ENCODE measurements around the gene CNOT2.

The CNOT2 gene

GRCh38 chr12:70260646-70261045, 17.4 kb downstream of the CNOT2 start:
- H3K9ac ChIP-seq (ENCODE audit: low read depth, low read length) = no peak overlapping the region
- H3K4me1 ChIP-seq (ENCODE audit: insufficient read depth, low read length) = peaks cover 28% of the 10 kb centered on the region
- H3K36me3 ChIP-seq (ENCODE audit: insufficient read depth, low read length) = no peaks in the 10 kb centered on the region; the same call in 1 of the 2 replicates
- H3K9me3 ChIP-seq (ENCODE audit: control insufficient read depth, insufficient read depth, low read length) = no peaks in the 10 kb centered on the region

DNA sequence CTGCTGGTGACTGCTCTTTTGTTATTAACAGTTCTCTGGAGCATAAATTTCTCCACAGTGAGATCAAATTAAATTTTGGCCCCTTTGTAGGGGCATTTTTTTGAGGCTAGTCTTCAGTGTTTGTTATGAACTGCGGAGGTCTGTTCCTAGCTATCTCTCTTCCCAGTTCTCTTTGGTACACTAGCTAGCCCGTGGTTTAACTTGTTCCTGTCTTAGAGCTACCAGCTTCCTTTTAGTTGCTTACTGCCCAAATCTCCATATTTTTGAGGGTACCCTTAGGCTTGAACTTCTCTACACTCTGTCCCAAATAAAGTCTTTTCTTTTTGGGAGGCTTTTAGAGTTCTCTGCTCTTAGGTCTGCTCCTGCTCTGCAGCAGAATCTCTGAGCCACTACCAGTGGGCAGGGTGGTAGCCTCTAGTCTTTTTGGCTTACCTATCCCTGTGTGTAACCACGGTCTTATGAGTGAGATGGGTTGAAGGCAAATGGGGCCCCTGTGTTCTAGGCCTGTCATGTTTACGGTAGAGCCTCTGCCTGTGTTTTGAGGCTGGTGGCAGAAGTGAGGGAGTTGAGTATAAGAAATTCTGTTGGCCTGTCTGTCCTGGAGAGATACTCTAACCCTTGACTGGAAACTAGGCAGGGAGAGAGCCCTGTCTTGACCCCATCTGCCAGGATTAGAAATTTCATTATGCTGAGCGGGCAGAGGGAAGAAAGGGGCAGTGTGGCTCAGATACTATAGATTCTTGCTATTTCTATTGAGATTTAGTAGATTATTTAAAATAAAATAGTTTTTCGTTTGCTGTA, 21.0 kb downstream of the CNOT2 start:
- Histone ChIP-seq H3K4me1 (ENCODE audit: insufficient read depth, low read length) (peaks cover 13% of the 10 kb centered on the region), H3K9ac (ENCODE audit: low read depth, low read length) (peak overlapping the region; percentile 18; the same call in 1 of the 2 replicates), H3K9me3 (ENCODE audit: control insufficient read depth, insufficient read depth, low read length) (no peaks in the 10 kb centered on the region), H3K36me3 (ENCODE audit: insufficient read depth, low read length) (no peaks in the 10 kb centered on the region; the same call in 1 of the 2 replicates)

DNA sequence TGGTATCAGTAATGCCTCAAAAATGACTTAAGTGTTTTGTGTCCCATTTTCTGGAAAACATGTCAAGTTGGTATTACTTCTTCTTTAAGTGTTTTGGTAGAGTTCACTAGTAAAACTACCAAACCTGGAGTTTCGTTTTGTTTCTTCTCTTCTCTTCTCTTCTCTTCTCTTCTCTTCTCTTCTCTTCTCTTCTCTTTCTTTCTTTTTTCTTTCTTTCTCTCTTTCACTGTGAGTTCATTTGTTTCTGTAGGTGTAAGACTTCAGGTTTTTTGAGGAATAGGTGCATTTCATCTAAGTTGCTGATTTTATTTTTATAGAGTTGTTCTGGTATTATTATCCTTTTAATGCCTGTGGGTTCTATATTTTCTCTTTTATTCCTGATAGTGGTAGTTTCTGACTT, 21.9 kb downstream of the CNOT2 start:
- Histone ChIP-seq H3K9me3 (ENCODE audit: control insufficient read depth, insufficient read depth, low read length) (no peaks in the 10 kb centered on the region), H3K9ac (ENCODE audit: low read depth, low read length) (no peak overlapping the region), H3K4me1 (ENCODE audit: insufficient read depth, low read length) (peaks cover 13% of the 10 kb centered on the region), H3K36me3 (ENCODE audit: insufficient read depth, low read length) (no peaks in the 10 kb centered on the region; the same call in 1 of the 2 replicates)

DNA sequence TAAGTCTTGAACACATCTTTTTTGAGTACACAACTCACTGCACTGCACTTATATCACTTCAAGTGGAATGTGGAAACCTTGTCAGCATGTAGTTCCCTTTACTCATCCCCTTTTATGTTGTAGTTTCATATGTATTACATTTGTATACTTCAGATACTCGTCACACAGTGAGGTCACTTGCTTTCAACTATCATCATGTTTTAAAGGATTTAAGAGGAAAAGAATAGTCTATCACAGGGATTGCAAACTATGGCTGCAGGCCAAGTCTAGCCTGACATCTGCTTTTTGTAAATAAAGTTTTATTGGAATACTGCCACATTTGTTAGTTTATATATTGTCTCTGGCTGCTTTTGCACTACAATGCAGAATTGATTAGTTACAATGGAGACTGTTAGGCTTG, 24.3 kb downstream of the CNOT2 start:
- H3K4me1 ChIP-seq (ENCODE audit: insufficient read depth, low read length) = peaks cover 13% of the 10 kb centered on the region
- no peaks in the 10 kb centered on the region; the same call in 1 of the 2 replicates for H3K36me3 ChIP-seq (ENCODE audit: insufficient read depth, low read length)
- H3K9ac ChIP-seq (ENCODE audit: low read depth, low read length) = no peak overlapping the region
- no peaks in the 10 kb centered on the region for H3K9me3 ChIP-seq (ENCODE audit: control insufficient read depth, insufficient read depth, low read length)

DNA sequence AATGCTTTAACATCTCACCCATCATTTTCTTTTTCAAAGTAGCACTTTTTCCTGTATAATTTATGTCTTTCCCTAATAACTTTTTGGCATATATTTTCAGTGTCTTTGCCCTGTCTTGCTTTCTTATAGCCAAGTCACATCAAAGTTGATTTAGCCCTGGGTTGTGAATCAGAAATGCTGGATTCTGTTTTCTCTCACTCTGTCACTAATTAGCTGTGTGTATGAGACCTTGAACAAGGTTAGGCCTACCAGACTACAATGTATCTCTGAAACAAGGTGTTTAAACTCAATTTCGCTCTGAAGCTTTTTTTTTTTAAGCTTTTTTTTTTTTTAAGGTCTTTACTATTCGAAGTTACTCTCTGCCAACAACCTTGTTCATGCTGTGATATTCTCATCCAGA, 25.7 kb downstream of the CNOT2 start:
- Histone ChIP-seq H3K9me3 (ENCODE audit: control insufficient read depth, insufficient read depth, low read length) (no peaks in the 10 kb centered on the region), H3K9ac (ENCODE audit: low read depth, low read length) (no peak overlapping the region), H3K36me3 (ENCODE audit: insufficient read depth, low read length) (no peaks in the 10 kb centered on the region; the same call in 1 of the 2 replicates), H3K4me1 (ENCODE audit: insufficient read depth, low read length) (peaks cover 9% of the 10 kb centered on the region; the same call in 1 of the 2 replicates)

- no peaks in the 10 kb centered on the region for H3K9me3 ChIP-seq (ENCODE audit: control insufficient read depth, insufficient read depth, low read length)
- no peaks in the 10 kb centered on the region for H3K36me3 ChIP-seq (ENCODE audit: insufficient read depth, low read length)
- no peak overlapping the region for H3K9ac ChIP-seq (ENCODE audit: low read depth, low read length)
- no peaks in the 10 kb centered on the region; the same call in 1 of the 2 replicates for H3K4me1 ChIP-seq (ENCODE audit: insufficient read depth, low read length)
Observed at GRCh38 chr12:70270108-70270507, 26.9 kb downstream of the CNOT2 start.

DNA sequence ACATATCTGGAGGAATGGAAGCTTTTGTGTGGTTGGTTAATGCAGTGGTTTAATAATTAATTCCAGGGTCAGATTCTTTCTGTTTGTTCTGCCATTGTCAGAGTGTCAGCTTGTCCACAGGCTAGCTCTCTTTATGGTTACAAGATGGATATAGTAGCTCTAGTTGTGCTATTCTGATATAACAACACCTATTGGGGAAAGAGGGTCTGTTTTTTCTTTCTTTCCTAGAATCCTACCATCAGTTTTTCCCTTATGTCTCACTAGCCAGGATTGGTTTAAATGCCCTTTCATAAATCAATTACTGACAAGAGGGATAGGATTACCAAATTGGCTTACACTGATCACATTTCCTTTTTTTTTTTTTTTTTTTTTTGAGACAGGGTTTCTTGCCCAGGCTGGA, 27.8 kb downstream of the CNOT2 start:
- no peaks in the 10 kb centered on the region for H3K9me3 ChIP-seq (ENCODE audit: control insufficient read depth, insufficient read depth, low read length)
- no peaks in the 10 kb centered on the region for H3K36me3 ChIP-seq (ENCODE audit: insufficient read depth, low read length)
- no peaks in the 10 kb centered on the region; the same call in 1 of the 2 replicates for H3K4me1 ChIP-seq (ENCODE audit: insufficient read depth, low read length)
- H3K9ac ChIP-seq (ENCODE audit: low read depth, low read length) = no peak overlapping the region

DNA sequence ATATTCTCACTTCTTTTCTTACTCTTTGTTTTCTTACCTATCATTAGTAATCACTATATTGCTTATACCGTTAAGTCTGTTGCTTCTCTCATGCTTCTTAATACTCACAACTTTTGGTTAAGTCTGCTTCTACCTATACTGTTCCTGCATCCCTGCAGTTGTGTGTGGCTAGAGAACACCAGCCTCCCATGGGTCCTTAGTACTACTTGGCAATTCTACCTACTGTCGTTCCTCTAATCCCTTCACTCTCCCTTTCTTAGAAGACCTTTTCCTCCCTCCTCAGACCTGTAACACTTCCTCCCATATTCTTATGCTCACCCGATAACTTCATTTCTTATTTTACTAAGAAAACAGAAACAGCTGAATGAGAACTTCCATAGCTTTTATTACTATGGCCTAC, 29.3 kb downstream of the CNOT2 start:
- H3K9me3 ChIP-seq (ENCODE audit: control insufficient read depth, insufficient read depth, low read length) = no peaks in the 10 kb centered on the region
- no peaks in the 10 kb centered on the region for H3K36me3 ChIP-seq (ENCODE audit: insufficient read depth, low read length)
- H3K9ac ChIP-seq (ENCODE audit: low read depth, low read length) = no peak overlapping the region
- H3K4me1 ChIP-seq (ENCODE audit: insufficient read depth, low read length) = no peaks in the 10 kb centered on the region; the same call in 1 of the 2 replicates

DNA sequence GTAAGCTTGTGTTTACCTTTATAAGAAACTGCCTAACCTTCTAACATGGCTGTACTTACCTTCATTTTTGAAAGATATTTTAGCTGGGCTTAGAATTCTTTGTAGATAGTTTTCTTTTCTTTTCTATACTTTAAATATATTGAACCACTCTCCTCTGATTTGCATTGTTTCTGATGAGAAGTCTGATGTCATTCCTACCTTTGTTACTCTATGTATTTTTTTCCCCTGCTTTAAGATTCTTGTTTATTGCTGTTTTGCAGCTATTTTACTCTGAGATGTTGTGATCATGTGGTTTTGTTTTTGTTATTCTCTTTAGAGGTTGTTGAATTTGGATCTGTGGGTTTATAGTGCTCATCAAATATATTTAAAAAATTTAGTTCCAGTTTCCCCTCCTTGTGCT, 31.8 kb downstream of the CNOT2 start:
- no peaks in the 10 kb centered on the region for H3K9me3 ChIP-seq (ENCODE audit: control insufficient read depth, insufficient read depth, low read length)
- no peak overlapping the region for H3K9ac ChIP-seq (ENCODE audit: low read depth, low read length)
- no peaks in the 10 kb centered on the region for H3K36me3 ChIP-seq (ENCODE audit: insufficient read depth, low read length)
- H3K4me1 ChIP-seq (ENCODE audit: insufficient read depth, low read length) = no peaks in the 10 kb centered on the region

DNA sequence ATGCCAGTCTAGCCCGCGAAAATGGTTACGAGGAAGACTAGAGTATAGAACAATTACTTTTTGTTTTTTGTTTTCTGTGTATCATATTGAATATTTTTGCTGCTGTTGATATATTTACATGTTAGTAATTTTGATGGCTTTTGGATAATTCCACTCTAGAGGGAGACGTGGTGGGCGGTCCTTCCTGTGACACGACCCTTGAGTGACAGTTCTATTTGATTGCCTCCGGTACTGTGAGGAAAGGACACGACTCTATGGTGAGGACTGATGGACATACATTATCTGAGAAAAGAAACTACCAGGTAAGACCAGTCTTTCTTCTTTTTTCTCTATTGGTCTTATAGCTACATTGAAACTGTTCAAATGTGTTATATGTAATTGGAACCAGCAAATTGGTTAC, 34.7 kb downstream of the CNOT2 start:
- H3K4me1 ChIP-seq (ENCODE audit: insufficient read depth, low read length) = no peaks in the 10 kb centered on the region
- no peaks in the 10 kb centered on the region for H3K36me3 ChIP-seq (ENCODE audit: insufficient read depth, low read length)
- H3K9ac ChIP-seq (ENCODE audit: low read depth, low read length) = no peak overlapping the region
- H3K9me3 ChIP-seq (ENCODE audit: control insufficient read depth, insufficient read depth, low read length) = no peaks in the 10 kb centered on the region

GRCh38 chr12:70278945-70279344, 35.7 kb downstream of the CNOT2 start:
- Histone ChIP-seq H3K9ac (ENCODE audit: low read depth, low read length) (no peak overlapping the region), H3K9me3 (ENCODE audit: control insufficient read depth, insufficient read depth, low read length) (no peaks in the 10 kb centered on the region), H3K36me3 (ENCODE audit: insufficient read depth, low read length) (no peaks in the 10 kb centered on the region), H3K4me1 (ENCODE audit: insufficient read depth, low read length) (no peaks in the 10 kb centered on the region)

- H3K36me3 ChIP-seq (ENCODE audit: insufficient read depth, low read length) = no peaks in the 10 kb centered on the region
- no peaks in the 10 kb centered on the region for H3K4me1 ChIP-seq (ENCODE audit: insufficient read depth, low read length)
- H3K9me3 ChIP-seq (ENCODE audit: control insufficient read depth, insufficient read depth, low read length) = no peaks in the 10 kb centered on the region
- no peak overlapping the region for H3K9ac ChIP-seq (ENCODE audit: low read depth, low read length)
Observed at GRCh38 chr12:70283232-70283631, 40.0 kb downstream of the CNOT2 start.

- Histone ChIP-seq H3K9ac (ENCODE audit: low read depth, low read length) (no peak overlapping the region), H3K9me3 (ENCODE audit: control insufficient read depth, insufficient read depth, low read length) (no peaks in the 10 kb centered on the region), H3K36me3 (ENCODE audit: insufficient read depth, low read length) (no peaks in the 10 kb centered on the region), H3K4me1 (ENCODE audit: insufficient read depth, low read length) (peaks cover 12% of the 10 kb centered on the region)
Observed at GRCh38 chr12:70288817-70289216, 45.6 kb downstream of the CNOT2 start.

DNA sequence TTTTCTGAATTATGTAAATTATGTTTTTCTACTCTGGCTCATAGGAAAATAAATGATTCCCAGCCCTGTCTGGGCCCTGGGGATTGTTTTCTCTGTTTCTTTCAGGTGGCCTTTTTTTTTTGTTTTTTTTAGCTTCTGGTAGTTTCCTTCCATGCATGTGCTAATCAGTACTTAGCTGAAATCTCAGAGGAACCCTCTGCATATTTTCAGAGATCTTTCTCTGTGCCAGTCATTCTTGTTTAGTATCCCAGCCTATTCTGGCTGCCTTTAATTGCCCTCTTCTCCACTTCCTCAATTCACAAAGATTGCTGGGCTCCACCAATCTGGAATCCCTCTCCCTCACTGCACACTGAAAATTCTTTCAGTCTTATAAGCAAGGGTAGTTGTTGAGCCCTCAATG, 46.9 kb downstream of the CNOT2 start:
- no peaks in the 10 kb centered on the region for H3K36me3 ChIP-seq (ENCODE audit: insufficient read depth, low read length)
- H3K4me1 ChIP-seq (ENCODE audit: insufficient read depth, low read length) = peaks cover 12% of the 10 kb centered on the region
- H3K9me3 ChIP-seq (ENCODE audit: control insufficient read depth, insufficient read depth, low read length) = no peaks in the 10 kb centered on the region
- no peak overlapping the region for H3K9ac ChIP-seq (ENCODE audit: low read depth, low read length)

GRCh38 chr12:70292017-70292776, 49.0 kb downstream of the CNOT2 start:
- no peaks in the 10 kb centered on the region for H3K36me3 ChIP-seq (ENCODE audit: insufficient read depth, low read length)
- H3K9ac ChIP-seq (ENCODE audit: low read depth, low read length) = no peak overlapping the region
- no peaks in the 10 kb centered on the region for H3K9me3 ChIP-seq (ENCODE audit: control insufficient read depth, insufficient read depth, low read length)
- H3K4me1 ChIP-seq (ENCODE audit: insufficient read depth, low read length) = peaks cover 12% of the 10 kb centered on the region

Data from ES-I3 (cell line).